Hepatocyte (in vitro differentiated cells): ENCODE results near the gene NTHL1. TPM values are rescaled to one million over a fixed set of nuclear protein-coding genes. Genes with fewer than 3 reads are reported as not detected.

Source experiments
- DNase-seq: peaks from one replicate; pipeline ENCODE4 v3.0.0-alpha.2; 2016; ENCODE audit warnings: low spot score
- H2AFZ ChIP-seq: fragments of 200-600 bp; sonication (generic); 2 replicates; pipeline ENCODE4 v1.6.0; 2016; ENCODE audit warnings: antibody characterized with exemption, mild to moderate bottlenecking
- H3K27ac ChIP-seq: fragments of 200-600 bp; sonication (generic); 2 replicates; pipeline ENCODE4 v1.5.1; 2016; ENCODE audit warnings: mild to moderate bottlenecking
- H3K27me3 ChIP-seq: fragments of 200-600 bp; sonication (generic); 2 replicates; pipeline ENCODE4 v1.6.1; 2016
- H3K36me3 ChIP-seq: fragments of 200-600 bp; sonication (generic); replicated peaks from 2 replicates; pipeline ENCODE4 v1.5.1; 2016; ENCODE audit warnings: low read depth; ENCODE audit not compliant: insufficient read depth
- H3K4me1 ChIP-seq: fragments of 200-600 bp; sonication (generic); 2 replicates; pipeline ENCODE4 v1.5.1; 2016; ENCODE audit warnings: mild to moderate bottlenecking, moderate library complexity; ENCODE audit not compliant: insufficient read depth
- H3K4me2 ChIP-seq: fragments of 200-600 bp; sonication (generic); 2 replicates; pipeline ENCODE4 v1.6.0; 2016
- H3K4me3 ChIP-seq: fragments of 200-600 bp; sonication (generic); 2 replicates; pipeline ENCODE4 v1.5.1; 2016; ENCODE audit warnings: mild to moderate bottlenecking
- H3K79me2 ChIP-seq: fragments of 200-600 bp; sonication (generic); 2 replicates; pipeline ENCODE4 v1.6.0; 2017; ENCODE audit warnings: mild to moderate bottlenecking
- H3K9me2 ChIP-seq: fragments of 200-600 bp; sonication (generic); replicated peaks from 2 replicates; pipeline ENCODE4 v1.6.0; 2017; ENCODE audit warnings: mild to moderate bottlenecking; ENCODE audit not compliant: insufficient read depth
- H3K9me3 ChIP-seq: fragments of 200-600 bp; sonication (generic); 2 replicates; pipeline ENCODE4 v1.5.1; 2016; ENCODE audit warnings: low read depth, mild to moderate bottlenecking
- H4K20me1 ChIP-seq: fragments of 200-600 bp; sonication (generic); 2 replicates; pipeline ENCODE4 v1.6.0; 2016; ENCODE audit warnings: mild to moderate bottlenecking; ENCODE audit not compliant: insufficient read depth, poor library complexity, severe bottlenecking
- CTCF ChIP-seq: fragments of 200-600 bp; sonication (generic); IDR thresholded peaks from 2 replicates; pipeline ENCODE4 v1.5.1; 2016; ENCODE audit warnings: antibody characterized with exemption, mild to moderate bottlenecking; ENCODE audit not compliant: poor library complexity
- EZH2 ChIP-seq: fragments of 200-600 bp; sonication (generic); IDR thresholded peaks from 2 replicates; pipeline ENCODE4 v1.6.1; 2016; ENCODE audit warnings: antibody characterized with exemption, mild to moderate bottlenecking, borderline replicate concordance
- EZH2phosphoT487 ChIP-seq: fragments of 200-600 bp; sonication (generic); IDR thresholded peaks from one replicate; pipeline ENCODE4 v1.6.1; 2018; ENCODE audit warnings: antibody characterized with exemption, mild to moderate bottlenecking, low read depth, moderate library complexity; ENCODE audit not compliant: unreplicated experiment, severe bottlenecking
- WGBS: methylation state at CpG from one replicate; pipeline ENCODE4 v1.1.6; 2016; ENCODE audit warnings: low lambda C conversion rate; ENCODE audit errors: missing lambda C conversion rate; 5-methylcytosine and 5-hydroxymethylcytosine counted together
- polyA plus RNA-seq: library from polyadenylated mRNA; unstranded; fragments of >200 nt; fragmentation: Nextera tagmentation; extraction: Ambion mirVana; gene quantifications from 2 replicates; pipeline ENCODE4 v1.2.1, GENCODE V29; 2016
- total RNA-seq: library from RNA; depleted of rRNA; stranded (reverse); fragments of >200 nt; gene quantifications from 2 replicates; pipeline ENCODE4 v1.2.3, GENCODE V29; 2014

NTHL1 gene
- total and polyA plus RNA-seq, 2 experiments from 2014 or later: 19.6 to 28.5 TPM

- Histone ChIP-seq H3K36me3 (no peaks in the 10 kb centered on the region), H2AFZ (no peak overlapping the region), H3K27me3 (no peaks in the 10 kb centered on the region), H3K4me2 (no peak overlapping the region), H3K27ac (no peak overlapping the region), H3K9me2 (no peaks in the 10 kb centered on the region), H3K79me2 (no peaks in the 10 kb centered on the region), H3K4me1 (no peaks in the 10 kb centered on the region), H3K4me3 (no peak overlapping the region), H3K9me3 (no peaks in the 10 kb centered on the region), H4K20me1 (no peaks in the 10 kb centered on the region)
- no peak for DNase-seq
- 90% methylated on average over 16 of the region's 16 CpGs for WGBS
- no peak for TF ChIP-seq CTCF
- no peak for TF ChIP-seq EZH2phosphoT487
- TF ChIP-seq EZH2: no peak
These were observed 35.3 kb upstream of the NTHL1 start for GRCh38 chr16:2082983-2083364.

- H3K4me1 ChIP-seq: no peaks in the 10 kb centered on the region
- no peak for DNase-seq
- no peak overlapping the region for H2AFZ ChIP-seq
- H3K4me3 ChIP-seq: no peak overlapping the region
- no peaks in the 10 kb centered on the region for H3K79me2 ChIP-seq
- no peaks in the 10 kb centered on the region for H3K9me2 ChIP-seq
- H3K36me3 ChIP-seq: no peaks in the 10 kb centered on the region
- H3K4me2 ChIP-seq: no peak overlapping the region
- H3K27me3 ChIP-seq: no peaks in the 10 kb centered on the region
- no peak overlapping the region for H3K27ac ChIP-seq
- TF ChIP-seq CTCF (no peak), EZH2 (no peak), EZH2phosphoT487 (no peak)
- 85% methylated on average over 28 of the region's 32 CpGs for WGBS
- H3K9me3 ChIP-seq: no peaks in the 10 kb centered on the region
- H4K20me1 ChIP-seq: no peaks in the 10 kb centered on the region
These were observed 34.7 kb upstream of the NTHL1 start for GRCh38 chr16:2082171-2082982.

- no peaks in the 10 kb centered on the region for H3K9me3 ChIP-seq
- H3K9me2 ChIP-seq: no peaks in the 10 kb centered on the region
- H2AFZ ChIP-seq: no peak overlapping the region
- no peak overlapping the region for H3K4me2 ChIP-seq
- no peaks in the 10 kb centered on the region for H3K79me2 ChIP-seq
- DNase-seq: no peak
- no peak overlapping the region for H3K27ac ChIP-seq
- H4K20me1 ChIP-seq: no peaks in the 10 kb centered on the region
- no peaks in the 10 kb centered on the region for H3K27me3 ChIP-seq
- no peak overlapping the region for H3K4me3 ChIP-seq
- no peak for TF ChIP-seq CTCF
- no peak for TF ChIP-seq EZH2phosphoT487
- no peak for TF ChIP-seq EZH2
- no peaks in the 10 kb centered on the region for H3K4me1 ChIP-seq
- 93% methylated on average over 35 of the region's 35 CpGs for WGBS
- H3K36me3 ChIP-seq: no peaks in the 10 kb centered on the region
These were observed 33.8 kb upstream of the NTHL1 start for GRCh38 chr16:2081201-2082084.
